NB4 (cell line): ENCODE data around the gene CHRNA5.
A peak's percentile ranks its signal among the peaks of the same experiment; 100 is the strongest.

ENCODE experiments used
- DNase-seq: peaks from one replicate; pipeline ENCODE4 v3.0.0; 2010; ENCODE audit warnings: low read depth
- H3K4me3 ChIP-seq: one replicate; pipeline ENCODE4 v1.5.1; 2011; ENCODE audit warnings: mild to moderate bottlenecking, low read depth, low read length, moderate library complexity
- CTCF ChIP-seq: IDR thresholded peaks from one replicate; pipeline ENCODE4 v1.5.1; 2012; ENCODE audit warnings: low read depth, low read length
- MAX ChIP-seq: IDR thresholded peaks from 2 replicates; pipeline ENCODE4 v1.6.1; 2011; ENCODE audit warnings: low read depth, low read length
- MYC ChIP-seq: IDR thresholded peaks from 2 replicates; pipeline ENCODE4 v1.6.1; 2011; ENCODE audit warnings: low read depth, low read length
- POLR2A ChIP-seq: IDR thresholded peaks from 2 replicates; pipeline ENCODE4 v1.6.1; 2011; ENCODE audit warnings: mild to moderate bottlenecking; ENCODE audit not compliant: insufficient read length; ENCODE audit errors: extremely low read depth

CHRNA5 gene

GRCh38 chr15:78561490-78561889, 3.8 kb upstream of the CHRNA5 start:
- no peak for DNase-seq
- no peak overlapping the region for H3K4me3 ChIP-seq
- TF ChIP-seq CTCF (no peak), MAX (no peak), POLR2A (no peak), MYC (no peak)

DNA sequence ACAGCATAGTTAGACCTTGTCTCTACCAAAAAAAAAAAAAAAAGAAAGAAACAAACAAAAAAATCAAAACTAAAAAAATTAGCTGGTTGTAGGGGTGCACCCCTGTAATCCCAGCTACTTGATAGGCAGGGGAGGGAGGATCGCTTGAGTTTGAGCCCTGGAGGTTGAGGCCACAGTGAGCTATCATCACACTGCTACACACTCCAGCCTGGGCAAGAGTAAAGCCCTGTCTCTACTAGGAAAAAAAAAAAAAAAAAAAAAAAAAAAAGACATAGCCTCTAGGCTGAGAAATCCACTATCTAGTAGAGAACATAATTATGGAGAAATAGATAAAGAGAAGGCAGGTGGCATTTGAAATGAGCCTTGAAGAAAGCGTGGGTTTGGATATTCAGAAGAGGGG, 2.2 kb upstream of the CHRNA5 start:
- no peak for DNase-seq
- H3K4me3 ChIP-seq = no peak overlapping the region
- no peak for TF ChIP-seq CTCF

- TF ChIP-seq MYC = no peak
- peak overlapping the region; percentile 34 for H3K4me3 ChIP-seq
- no peak for DNase-seq
Measured at GRCh38 chr15:78564743-78565096, 600 bp upstream of the CHRNA5 start.

GRCh38 chr15:78565951-78566774, 843 bp downstream of the CHRNA5 start:
- no peak for TF ChIP-seq MAX
- TF ChIP-seq POLR2A = no peak
- TF ChIP-seq MYC = no peak
- no peak for TF ChIP-seq CTCF
- H3K4me3 ChIP-seq = peak overlapping the region; percentile 65
- peak; percentile 34 for DNase-seq

GRCh38 chr15:78567531-78567930, 2.2 kb downstream of the CHRNA5 start:
- no peak for DNase-seq
- TF ChIP-seq MAX (no peak), CTCF (no peak), MYC (no peak), POLR2A (no peak)
- no peak overlapping the region for H3K4me3 ChIP-seq

GRCh38 chr15:78570710-78571109, 5.4 kb downstream of the CHRNA5 start:
- no peak overlapping the region for H3K4me3 ChIP-seq
- peak; percentile 40 for DNase-seq
- no peak for TF ChIP-seq MAX
- peak; percentile 16 for TF ChIP-seq CTCF
